ENCODE results near the gene SMYD3.

DNA sequence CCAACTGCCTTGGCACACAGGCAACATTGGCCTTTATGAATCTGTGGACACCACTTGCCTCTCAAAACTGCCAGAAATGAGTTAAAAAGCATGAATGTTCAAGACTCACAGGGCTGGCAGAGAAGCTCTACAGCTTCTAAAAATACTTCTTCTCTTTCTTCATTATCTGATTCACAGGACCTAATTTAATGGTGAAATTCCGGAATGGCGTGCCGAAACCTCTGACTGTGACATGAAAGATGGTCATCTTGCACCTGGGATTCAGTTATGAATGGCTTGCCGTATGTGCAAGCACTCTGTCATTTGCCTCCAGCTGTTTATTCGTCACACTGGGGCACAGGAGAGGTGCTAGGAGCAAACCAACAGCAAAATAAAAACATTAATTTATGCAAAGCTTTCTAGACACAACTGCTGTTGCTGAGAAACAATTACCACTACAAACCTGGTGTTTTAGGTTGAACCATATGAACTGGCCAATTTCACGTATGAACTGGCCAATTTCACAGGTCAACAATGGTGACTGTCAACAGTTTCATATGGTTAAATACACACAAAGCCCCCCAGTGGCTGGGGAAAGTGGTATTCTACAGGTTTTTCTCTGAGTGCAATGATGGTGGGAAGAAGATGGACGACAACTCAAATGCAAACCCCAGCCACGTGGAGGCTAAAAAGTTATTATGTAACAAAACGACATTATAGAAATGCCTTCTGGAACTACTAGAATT, 704.0 kb downstream of the SMYD3 start:
- no peak for TF ChIP-seq POLR2A (IDR thresholded peaks at IDR 0.05)
- no peak for TF ChIP-seq CTCF (IDR thresholded peaks at IDR 0.05 in 8 of 11, conservative IDR thresholded peaks at IDR 0.05 in 3 of 11)

Data from spleen (tissue), 7 donors.